Measurements from ENCODE around the gene CDC42EP4.
"Not testable (repeated sequence)": the region's sequence is repeated elsewhere in the genome, so short reads cannot be mapped to it uniquely, and the experiment has no call there.

CDC42EP4 gene

GRCh38 chr17:73267648-73268537 is 43.9 kb downstream of the CDC42EP4 start:
- Histone ChIP-seq H3K9me3 (ENCODE audit: control insufficient read depth, low read length) (no peaks in the 10 kb centered on the region), H3K4me1 (ENCODE audit: control insufficient read depth, insufficient read depth, low read length, poor library complexity, severe bottlenecking) (no peaks in the 10 kb centered on the region), H3K36me3 (ENCODE audit: control insufficient read depth, insufficient read depth, low read length) (no peaks in the 10 kb centered on the region), H3K27ac (ENCODE audit: insufficient read depth, low read length, poor library complexity, severe bottlenecking) (no peak overlapping the region), H3K4me3 (ENCODE audit: insufficient read depth, low read depth, low read length, poor library complexity, severe bottlenecking) (no peak overlapping the region), H3K27me3 (replicated peaks; ENCODE audit: control insufficient read depth, insufficient read depth, low read length, poor library complexity, severe bottlenecking) (no peaks in the 10 kb centered on the region)
- no peak for DNase-seq

GRCh38 chr17:73266796-73267195 is 45.0 kb downstream of the CDC42EP4 start:
- no peaks in the 10 kb centered on the region for H3K4me1 ChIP-seq (ENCODE audit: control insufficient read depth, insufficient read depth, low read length, poor library complexity, severe bottlenecking)
- no peaks in the 10 kb centered on the region for H3K9me3 ChIP-seq (ENCODE audit: control insufficient read depth, low read length)
- no peaks in the 10 kb centered on the region for H3K27me3 ChIP-seq (replicated peaks; ENCODE audit: control insufficient read depth, insufficient read depth, low read length, poor library complexity, severe bottlenecking)
- DNase-seq: no peak
- no peak overlapping the region for H3K27ac ChIP-seq (ENCODE audit: insufficient read depth, low read length, poor library complexity, severe bottlenecking)
- H3K36me3 ChIP-seq (ENCODE audit: control insufficient read depth, insufficient read depth, low read length): no peaks in the 10 kb centered on the region
- no peak overlapping the region for H3K4me3 ChIP-seq (ENCODE audit: insufficient read depth, low read depth, low read length, poor library complexity, severe bottlenecking)

DNA sequence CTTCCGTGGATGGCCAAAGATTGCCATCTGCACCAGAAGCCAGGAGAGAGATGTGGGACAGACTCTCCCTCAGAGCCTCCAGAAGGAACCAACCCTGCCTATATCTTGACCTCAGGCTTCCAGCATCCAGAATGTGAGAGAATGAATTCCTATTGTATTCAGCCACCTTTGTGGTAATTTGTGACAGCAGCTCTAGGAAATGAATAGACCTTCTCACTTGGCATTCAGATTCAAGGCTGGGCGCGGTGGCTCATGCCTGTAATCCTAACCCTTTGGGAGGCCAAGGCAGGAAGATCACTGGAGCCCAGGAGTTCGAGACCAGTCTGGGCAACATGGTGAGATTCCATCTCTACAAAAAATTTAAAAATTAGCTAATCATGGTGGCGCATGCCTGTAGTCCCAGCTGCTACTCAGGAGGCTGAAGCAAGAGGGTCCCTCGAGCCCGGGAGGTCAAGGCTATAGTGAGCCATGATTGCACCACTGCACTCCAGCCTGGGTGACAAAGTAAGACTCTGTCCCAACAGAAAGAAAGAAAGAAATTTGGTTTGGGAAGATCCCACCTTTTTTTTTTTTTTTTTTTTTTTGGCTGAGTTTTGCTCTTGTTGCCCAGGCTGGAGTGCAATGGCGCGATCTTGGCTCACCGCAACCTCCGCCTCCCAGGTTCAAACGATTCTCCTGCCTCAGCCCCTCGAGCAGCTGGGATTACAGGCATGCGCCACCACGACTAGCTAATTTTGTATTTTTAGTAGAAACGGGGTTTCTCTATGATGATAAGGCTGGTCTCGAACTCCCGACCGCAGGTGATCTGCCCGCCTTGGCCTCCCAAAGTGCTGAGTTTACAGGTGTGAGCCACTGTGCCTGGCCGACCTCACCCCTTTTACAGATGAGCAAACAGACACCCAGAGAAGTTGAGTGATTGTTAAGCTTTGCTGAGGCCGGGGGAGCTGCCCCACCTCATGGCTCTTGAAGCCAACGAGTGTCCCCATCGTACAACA is 45.9 kb downstream of the CDC42EP4 start:
- Histone ChIP-seq H3K27ac (ENCODE audit: insufficient read depth, low read length, poor library complexity, severe bottlenecking) (no peak overlapping the region), H3K4me3 (ENCODE audit: insufficient read depth, low read depth, low read length, poor library complexity, severe bottlenecking) (no peak overlapping the region), H3K9me3 (ENCODE audit: control insufficient read depth, low read length) (no peaks in the 10 kb centered on the region), H3K4me1 (ENCODE audit: control insufficient read depth, insufficient read depth, low read length, poor library complexity, severe bottlenecking) (no peaks in the 10 kb centered on the region), H3K36me3 (ENCODE audit: control insufficient read depth, insufficient read depth, low read length) (no peaks in the 10 kb centered on the region), H3K27me3 (replicated peaks; ENCODE audit: control insufficient read depth, insufficient read depth, low read length, poor library complexity, severe bottlenecking) (no peaks in the 10 kb centered on the region)
- no peak for DNase-seq

- H3K9me3 ChIP-seq (ENCODE audit: control insufficient read depth, low read length); H3K27ac ChIP-seq (ENCODE audit: insufficient read depth, low read length, poor library complexity, severe bottlenecking); H3K27me3 ChIP-seq (replicated peaks; ENCODE audit: control insufficient read depth, insufficient read depth, low read length, poor library complexity, severe bottlenecking); H3K4me3 ChIP-seq (ENCODE audit: insufficient read depth, low read depth, low read length, poor library complexity, severe bottlenecking); H3K36me3 ChIP-seq (ENCODE audit: control insufficient read depth, insufficient read depth, low read length); DNase-seq; H3K4me1 ChIP-seq (ENCODE audit: control insufficient read depth, insufficient read depth, low read length, poor library complexity, severe bottlenecking): not testable (repeated sequence)
Observed at GRCh38 chr17:73264448-73264847, 47.4 kb downstream of the CDC42EP4 start.

DNA sequence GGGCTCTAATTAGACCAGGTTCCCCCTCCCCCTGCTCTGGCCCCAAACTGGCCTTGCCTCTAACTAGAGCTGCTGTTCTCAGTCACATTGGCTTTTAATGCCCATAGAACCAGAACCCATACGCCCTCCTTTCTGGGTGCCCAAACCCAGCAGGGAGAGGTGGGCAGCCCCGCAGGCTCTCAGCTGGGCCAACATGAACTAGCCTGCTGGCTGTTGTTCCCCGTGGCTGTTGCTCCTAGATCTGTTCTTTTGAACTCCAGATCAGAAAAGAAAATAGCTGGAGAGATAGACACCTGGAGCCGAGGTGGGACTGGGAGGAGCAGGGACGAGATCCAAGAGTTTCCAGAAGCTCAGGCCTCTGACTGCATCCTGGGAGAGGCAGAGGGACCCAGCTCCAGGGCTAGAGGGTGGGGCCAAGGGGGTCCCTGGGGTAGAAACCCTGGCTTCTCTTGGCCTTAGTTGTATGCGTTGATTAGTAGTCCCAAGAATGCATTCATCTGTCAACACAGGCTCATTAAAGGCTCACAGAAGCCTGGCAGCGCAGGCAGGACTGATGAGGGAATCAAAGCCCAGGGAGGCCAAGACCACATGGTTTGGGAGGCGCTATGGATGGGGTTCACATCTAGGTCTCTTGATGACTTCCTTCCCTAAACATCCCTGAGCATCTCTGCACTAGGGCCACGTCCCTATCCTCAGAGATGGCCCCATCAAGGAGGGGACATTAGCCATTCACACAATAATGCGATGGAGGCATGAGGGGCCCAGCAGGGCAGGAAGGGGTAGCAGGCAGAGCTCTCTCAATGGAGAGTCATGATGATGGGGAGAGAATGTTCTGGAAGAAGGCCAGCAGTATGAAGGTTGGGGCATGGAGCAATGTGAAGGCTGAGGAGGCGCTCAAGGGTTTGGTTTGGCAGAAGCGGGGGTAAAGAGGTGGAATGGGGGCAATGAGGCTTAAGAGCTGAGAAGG is 48.8 kb downstream of the CDC42EP4 start:
- H3K4me3 ChIP-seq (ENCODE audit: insufficient read depth, low read depth, low read length, poor library complexity, severe bottlenecking): no peak overlapping the region
- H3K27ac ChIP-seq (ENCODE audit: insufficient read depth, low read length, poor library complexity, severe bottlenecking): no peak overlapping the region
- H3K27me3 ChIP-seq (replicated peaks; ENCODE audit: control insufficient read depth, insufficient read depth, low read length, poor library complexity, severe bottlenecking): no peaks in the 10 kb centered on the region
- H3K36me3 ChIP-seq (ENCODE audit: control insufficient read depth, insufficient read depth, low read length): no peaks in the 10 kb centered on the region
- H3K4me1 ChIP-seq (ENCODE audit: control insufficient read depth, insufficient read depth, low read length, poor library complexity, severe bottlenecking): no peaks in the 10 kb centered on the region
- DNase-seq: no peak
- no peaks in the 10 kb centered on the region for H3K9me3 ChIP-seq (ENCODE audit: control insufficient read depth, low read length)

DNA sequence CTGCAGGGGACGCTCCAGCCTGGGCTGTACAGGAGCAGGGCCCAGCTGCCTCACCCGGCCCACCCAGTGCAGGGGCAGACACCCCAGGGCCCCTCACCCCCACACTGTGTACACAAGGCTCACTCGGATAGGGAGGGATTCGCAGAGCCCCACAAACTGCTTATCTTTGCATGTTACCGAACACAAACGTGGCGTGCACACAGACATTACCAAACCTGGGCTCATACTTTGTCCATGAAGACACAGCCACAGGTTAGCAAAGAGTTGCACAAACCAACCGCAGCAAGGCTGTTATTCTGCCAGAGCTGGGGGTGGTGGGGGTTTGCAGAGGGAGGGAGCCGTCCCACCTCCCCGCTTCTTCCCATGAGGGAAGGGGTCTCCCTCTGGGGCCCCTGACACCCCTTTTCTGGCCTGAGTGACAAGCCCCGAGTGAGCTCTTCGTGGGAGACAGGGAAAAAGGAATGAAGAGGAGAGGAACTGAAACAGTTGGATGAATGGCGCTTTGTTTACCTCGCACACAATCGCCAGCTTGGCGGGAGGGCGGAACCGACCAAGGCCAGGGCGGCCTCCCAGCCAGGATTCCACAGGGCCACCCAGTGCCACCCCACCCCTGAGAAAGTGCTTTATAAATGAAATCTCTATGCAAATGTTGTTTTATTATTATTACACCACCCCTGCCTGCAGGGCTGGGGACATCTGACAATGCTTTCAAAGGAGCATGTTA is 49.7 kb downstream of the CDC42EP4 start:
- H3K36me3 ChIP-seq (ENCODE audit: control insufficient read depth, insufficient read depth, low read length): no peaks in the 10 kb centered on the region
- H3K27me3 ChIP-seq (replicated peaks; ENCODE audit: control insufficient read depth, insufficient read depth, low read length, poor library complexity, severe bottlenecking): no peaks in the 10 kb centered on the region
- no peaks in the 10 kb centered on the region for H3K9me3 ChIP-seq (ENCODE audit: control insufficient read depth, low read length)
- no peak overlapping the region for H3K27ac ChIP-seq (ENCODE audit: insufficient read depth, low read length, poor library complexity, severe bottlenecking)
- H3K4me1 ChIP-seq (ENCODE audit: control insufficient read depth, insufficient read depth, low read length, poor library complexity, severe bottlenecking): no peaks in the 10 kb centered on the region
- H3K4me3 ChIP-seq (ENCODE audit: insufficient read depth, low read depth, low read length, poor library complexity, severe bottlenecking): no peak overlapping the region
- DNase-seq: no peak

- Histone ChIP-seq H3K4me3 (ENCODE audit: insufficient read depth, low read depth, low read length, poor library complexity, severe bottlenecking) (no peak within 1 kb of the TSS), H3K9me3 (ENCODE audit: control insufficient read depth, low read length) (no peaks in the 10 kb centered on the region), H3K27ac (ENCODE audit: insufficient read depth, low read length, poor library complexity, severe bottlenecking) (no peak within 1 kb of the TSS), H3K4me1 (ENCODE audit: control insufficient read depth, insufficient read depth, low read length, poor library complexity, severe bottlenecking) (no peaks in the 10 kb centered on the region), H3K36me3 (ENCODE audit: control insufficient read depth, insufficient read depth, low read length) (no peaks in the 10 kb centered on the region), H3K27me3 (replicated peaks; ENCODE audit: control insufficient read depth, insufficient read depth, low read length, poor library complexity, severe bottlenecking) (no peaks in the 10 kb centered on the region)
- no peak for DNase-seq
Observed at GRCh38 chr17:73261617-73261951, 50.2 kb downstream of the CDC42EP4 start, which contains the start of gene CPSF4L. Gene CPSF4L, minus strand, starts transcription at chr17:73261880. Its CDS starts 62 bp downstream, at chr17:73261818.

DNA sequence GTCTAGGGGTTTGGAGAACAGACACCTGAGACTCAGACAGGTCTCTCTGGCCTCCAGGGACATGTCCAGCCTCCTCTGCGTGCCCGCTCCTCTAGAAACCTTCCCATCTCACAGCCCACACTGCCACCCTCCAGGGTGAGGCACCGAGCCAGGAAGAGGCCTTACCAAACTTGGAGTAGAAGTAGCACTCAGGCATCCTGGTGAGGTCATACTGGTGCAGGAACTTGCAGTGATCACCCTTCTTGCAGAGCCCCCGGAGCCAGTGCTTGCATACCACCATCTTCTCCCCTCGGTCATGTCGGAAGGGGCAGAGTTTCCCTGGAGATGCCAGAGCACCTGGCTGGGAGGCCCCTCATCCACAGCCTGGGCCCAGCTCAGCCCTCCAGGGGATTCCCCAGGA is 54.3 kb downstream of the CDC42EP4 start:
- Histone ChIP-seq H3K27ac (ENCODE audit: insufficient read depth, low read length, poor library complexity, severe bottlenecking) (no peak overlapping the region), H3K36me3 (ENCODE audit: control insufficient read depth, insufficient read depth, low read length) (no peaks in the 10 kb centered on the region), H3K27me3 (replicated peaks; ENCODE audit: control insufficient read depth, insufficient read depth, low read length, poor library complexity, severe bottlenecking) (no peaks in the 10 kb centered on the region), H3K9me3 (ENCODE audit: control insufficient read depth, low read length) (no peaks in the 10 kb centered on the region), H3K4me3 (ENCODE audit: insufficient read depth, low read depth, low read length, poor library complexity, severe bottlenecking) (no peak overlapping the region), H3K4me1 (ENCODE audit: control insufficient read depth, insufficient read depth, low read length, poor library complexity, severe bottlenecking) (no peaks in the 10 kb centered on the region)
- DNase-seq: no peak

DNA sequence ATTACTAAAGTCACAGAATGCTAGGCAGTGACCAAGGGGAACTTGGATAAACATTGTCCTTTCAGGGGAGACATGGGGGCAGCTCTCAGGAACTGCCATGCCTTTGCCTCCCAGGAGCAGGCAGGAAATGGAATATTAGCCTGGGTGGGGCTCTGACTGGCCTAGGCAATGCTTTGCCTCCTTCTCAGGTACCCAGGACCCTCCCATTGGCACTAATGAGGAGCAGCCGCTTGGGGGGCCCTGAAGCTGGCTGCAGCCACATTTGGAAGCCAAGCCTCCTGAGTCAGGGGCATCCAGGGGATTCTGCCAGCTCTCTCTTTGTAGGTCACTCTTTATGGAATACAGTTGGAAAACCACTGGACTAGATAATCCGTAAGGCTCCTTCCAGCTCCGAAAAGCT is 55.6 kb downstream of the CDC42EP4 start:
- no peaks in the 10 kb centered on the region for H3K27me3 ChIP-seq (replicated peaks; ENCODE audit: control insufficient read depth, insufficient read depth, low read length, poor library complexity, severe bottlenecking)
- H3K4me3 ChIP-seq (ENCODE audit: insufficient read depth, low read depth, low read length, poor library complexity, severe bottlenecking): no peak overlapping the region
- no peak for DNase-seq
- no peaks in the 10 kb centered on the region for H3K4me1 ChIP-seq (ENCODE audit: control insufficient read depth, insufficient read depth, low read length, poor library complexity, severe bottlenecking)
- H3K9me3 ChIP-seq (ENCODE audit: control insufficient read depth, low read length): no peaks in the 10 kb centered on the region
- H3K27ac ChIP-seq (ENCODE audit: insufficient read depth, low read length, poor library complexity, severe bottlenecking): no peak overlapping the region
- no peaks in the 10 kb centered on the region for H3K36me3 ChIP-seq (ENCODE audit: control insufficient read depth, insufficient read depth, low read length)

Measured in effector memory CD4-positive, alpha-beta T cell (primary cell).